CD4-positive, CD25-positive, alpha-beta regulatory T cell (primary cell): ENCODE results near the gene CTF1. TPM values are rescaled to one million over a fixed set of nuclear protein-coding genes. Genes with fewer than 3 reads are reported as not detected.
"Not testable (repeated sequence)": the region's sequence is repeated elsewhere in the genome, so short reads cannot be mapped to it uniquely, and the experiment has no call there.

Experiments used
- ATAC-seq, 2 donors: fragments of 150-1000 bp; cut with Tn5 transposase; one replicate each; pipeline ENCODE4 v1.10.0; 2021; ENCODE audit warnings: low read depth in 2 of 2, moderate number of reproducible peaks in 2 of 2, moderate library complexity in 1 of 2
- DNase-seq, 3 donors: peaks; one replicate each; pipeline versions ENCODE4 v3.0.0 to v3.0.0-alpha.2; 2012 to 2022; ENCODE audit warnings: mixed read lengths in 1 of 3
- H3K27ac ChIP-seq: one replicate; pipeline ENCODE4 v1.7.0; 2013; ENCODE audit warnings: mild to moderate bottlenecking, low read length; ENCODE audit not compliant: insufficient read depth, poor library complexity, severe bottlenecking
- H3K27me3 ChIP-seq: one replicate; pipeline ENCODE4 v1.7.0; 2013; ENCODE audit warnings: low read length; ENCODE audit not compliant: control insufficient read depth, insufficient read depth
- H3K36me3 ChIP-seq: one replicate; pipeline ENCODE4 v1.7.0; 2013; ENCODE audit warnings: mild to moderate bottlenecking, low read length, moderate library complexity; ENCODE audit not compliant: control insufficient read depth, insufficient read depth
- H3K4me1 ChIP-seq: 2 replicates; pipeline ENCODE4 v1.7.0; 2013; ENCODE audit warnings: mild to moderate bottlenecking, low read length; ENCODE audit not compliant: insufficient read depth, control insufficient read depth, poor library complexity, severe bottlenecking
- H3K4me3 ChIP-seq: one replicate; pipeline ENCODE4 v1.7.0; 2013; ENCODE audit warnings: low read depth, mild to moderate bottlenecking, low read length, moderate library complexity
- H3K9me3 ChIP-seq, 2 experiments: 1 replicate in 1 of 2; 2 replicates in 1 of 2; pipeline ENCODE4 v1.7.0; 2013; ENCODE audit warnings: low read length in 2 of 2, mild to moderate bottlenecking in 1 of 2, moderate library complexity in 1 of 2; ENCODE audit not compliant: control insufficient read depth in 2 of 2
- H3K27ac Mint-ChIP-seq, 3 donors: one replicate each; pipeline ENCODE4 v1.8.0; 2020 to 2022; ENCODE audit warnings: mild to moderate bottlenecking in 3 of 3, mixed read lengths in 3 of 3, moderate library complexity in 2 of 3
- H3K27me3 Mint-ChIP-seq: one replicate; pipeline ENCODE4 v1.8.0; 2022; ENCODE audit warnings: mild to moderate bottlenecking, mixed read lengths
- H3K36me3 Mint-ChIP-seq: one replicate; pipeline ENCODE4 v1.8.0; 2020; ENCODE audit warnings: mixed read lengths
- H3K4me1 Mint-ChIP-seq, 4 donors: one replicate each; pipeline ENCODE4 v1.8.0; 2020 to 2022; ENCODE audit warnings: mixed read lengths in 4 of 4, mild to moderate bottlenecking in 1 of 4
- H3K4me3 Mint-ChIP-seq, 4 donors: one replicate each; pipeline ENCODE4 v1.8.0; 2020 to 2022; ENCODE audit warnings: mild to moderate bottlenecking in 4 of 4, mixed read lengths in 4 of 4, moderate library complexity in 3 of 4
- H3K9me3 Mint-ChIP-seq, 7 donors: one replicate each; pipeline ENCODE4 v1.8.0; 2020 to 2022; ENCODE audit warnings: mixed read lengths in 7 of 7, mild to moderate bottlenecking in 3 of 7, moderate library complexity in 2 of 7
- polyA plus RNA-seq, 4 donors: library from polyadenylated mRNA; unstranded; fragments of 300-500 nt; fragmentation: Illumina TruSeq; gene quantifications; one replicate each; pipeline ENCODE4 v1.2.3, GENCODE V29; 2021
- total RNA-seq: library from RNA; stranded (reverse); gene quantifications from one replicate; pipeline ENCODE4 v1.2.3, GENCODE V29; 2022

Gene CTF1
- total RNA-seq: 0.30 TPM
- polyA plus RNA-seq: not detected

DNA sequence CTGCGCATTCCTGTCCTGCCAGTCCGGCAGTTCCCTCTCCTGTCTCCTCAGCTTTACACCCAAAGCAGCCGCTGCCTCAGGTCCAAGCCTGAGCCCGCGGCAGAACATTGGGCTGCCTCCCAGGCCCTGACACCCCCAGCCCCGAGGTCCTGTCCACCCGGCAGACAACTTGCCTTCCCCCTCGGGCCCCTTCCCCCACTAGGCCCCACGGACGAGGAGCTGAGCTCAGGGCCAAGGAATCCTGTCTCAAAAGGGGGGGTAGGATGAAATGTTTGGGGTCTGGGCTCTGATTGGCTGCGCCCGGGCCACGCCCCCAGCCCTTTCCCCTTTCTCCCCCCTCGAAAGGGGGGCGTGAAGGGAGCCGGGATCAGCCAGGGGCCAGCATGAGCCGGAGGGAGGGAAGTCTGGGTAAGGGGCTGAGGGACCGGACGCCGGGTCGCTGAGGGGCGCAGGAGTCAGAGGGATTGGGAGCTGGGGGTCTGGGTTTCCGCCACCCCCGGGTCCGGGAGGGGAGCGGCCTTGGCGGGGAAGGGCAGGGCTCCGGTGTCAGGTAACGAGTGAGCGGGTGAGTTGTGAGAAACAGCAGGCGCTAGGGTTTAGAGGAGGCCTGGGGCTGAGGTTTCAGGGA is at the start of gene CTF1:
TSS of gene CTF1 (plus strand) at position 354 of the 628 bp plus-strand sequence. CDS start at position 384, 30 bp downstream.
- no peak for DNase-seq
- no peak for ATAC-seq
- H3K4me1 Mint-ChIP-seq: peaks cover 15 to 58% (median 26%) of the 10 kb centered on the region in 4 donors

GRCh38 chr16:30846649-30847402 is 49.6 kb upstream of the CTF1 start:
- Histone ChIP-seq H3K27me3 (no peaks in the 10 kb centered on the region), H3K4me3 (no peak overlapping the region), H3K27ac (no peak overlapping the region), H3K4me1 (peaks cover 8% of the 10 kb centered on the region), H3K9me3 (no peaks in the 10 kb centered on the region), H3K36me3 (no peaks in the 10 kb centered on the region)
- H3K9me3 Mint-ChIP-seq: no peaks in the 10 kb centered on the region
- peaks cover 0 to 10% (median 7%) of the 10 kb centered on the region in 4 donors for H3K4me1 Mint-ChIP-seq
- H3K36me3 Mint-ChIP-seq: peaks cover 3% of the 10 kb centered on the region
- H3K27me3 Mint-ChIP-seq: no peaks in the 10 kb centered on the region
- DNase-seq (no peak), ATAC-seq (no peak)
- H3K4me3 Mint-ChIP-seq: no peak overlapping the region
- H3K27ac Mint-ChIP-seq: no peak overlapping the region

More for the DNA sequence above, at the start of gene CTF1:
- Histone ChIP-seq H3K4me3 (peak within 1 kb of the TSS; percentile 37), H3K27ac (peak within 1 kb of the TSS; percentile 51), H3K4me1 (peaks cover 32% of the 10 kb centered on the region), H3K36me3 (no peaks in the 10 kb centered on the region), H3K27me3 (no peaks in the 10 kb centered on the region), H3K9me3 (no peaks in the 10 kb centered on the region)
- H3K27me3 Mint-ChIP-seq: peaks cover 4% of the 10 kb centered on the region
- H3K36me3 Mint-ChIP-seq: peaks cover 2% of the 10 kb centered on the region
- peak within 1 kb of the TSS; percentile 75 to 93 (median 86) for H3K4me3 Mint-ChIP-seq
- no peaks in the 10 kb centered on the region for H3K9me3 Mint-ChIP-seq
- H3K27ac Mint-ChIP-seq: peak within 1 kb of the TSS; percentile 87 to 94 (median 88)

- Histone ChIP-seq H3K4me3 (no peak overlapping the region), H3K9me3 (no peaks in the 10 kb centered on the region), H3K27me3 (no peaks in the 10 kb centered on the region), H3K27ac (no peak overlapping the region), H3K36me3 (no peaks in the 10 kb centered on the region), H3K4me1 (peaks cover under 1% of the 10 kb centered on the region)
- Mint-ChIP-seq H3K27ac (no peak overlapping the region), H3K9me3 (no peaks in the 10 kb centered on the region), H3K27me3 (no peaks in the 10 kb centered on the region), H3K4me1 (peaks cover 0 to 2% (median 0%) of the 10 kb centered on the region in 4 donors), H3K36me3 (peaks cover 11% of the 10 kb centered on the region), H3K4me3 (no peak overlapping the region)
- no peak for DNase-seq
- no peak for ATAC-seq
These were observed 46.2 kb upstream of the CTF1 start for GRCh38 chr16:30850246-30850645.

DNA sequence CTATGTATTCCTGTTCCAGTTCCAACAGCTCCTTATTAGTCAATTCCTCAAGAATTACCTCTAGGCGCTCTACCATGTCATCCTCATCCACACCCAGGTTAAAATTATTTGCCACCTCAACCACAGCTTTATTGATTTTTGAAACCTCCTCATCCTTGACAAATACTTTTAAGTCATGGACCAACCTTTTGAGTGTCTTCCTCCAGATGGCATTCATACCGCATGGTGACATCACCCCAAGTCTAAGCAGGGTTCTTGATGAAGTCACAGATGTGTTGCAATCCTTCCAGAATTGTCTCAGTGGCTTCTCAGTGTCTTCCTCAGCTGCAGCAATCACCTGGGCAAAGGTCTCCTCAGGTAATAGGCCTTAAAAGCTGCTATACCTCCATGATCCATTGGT is 42.7 kb upstream of the CTF1 start:
- Mint-ChIP-seq H3K9me3 (no peaks in the 10 kb centered on the region), H3K36me3 (peaks cover 11% of the 10 kb centered on the region), H3K4me1 (no peaks in the 10 kb centered on the region), H3K4me3 (no peak overlapping the region), H3K27me3 (no peaks in the 10 kb centered on the region), H3K27ac (no peak overlapping the region)
- Histone ChIP-seq H3K9me3 (no peaks in the 10 kb centered on the region), H3K4me3 (no peak overlapping the region), H3K4me1 (no peaks in the 10 kb centered on the region), H3K27me3 (no peaks in the 10 kb centered on the region), H3K36me3 (no peaks in the 10 kb centered on the region), H3K27ac (no peak overlapping the region)
- ATAC-seq (no peak), DNase-seq (no peak)

GRCh38 chr16:30858111-30858495 is 38.3 kb upstream of the CTF1 start:
- Mint-ChIP-seq H3K27me3 (no peaks in the 10 kb centered on the region), H3K9me3 (peaks cover 0 to 2% (median 0%) of the 10 kb centered on the region in 7 donors), H3K36me3 (peaks cover 8% of the 10 kb centered on the region), H3K4me3 (no peak overlapping the region), H3K27ac (no peak overlapping the region), H3K4me1 (no peaks in the 10 kb centered on the region)
- DNase-seq (no peak), ATAC-seq (no peak)
- H3K9me3 ChIP-seq: no peaks in the 10 kb centered on the region
- H3K27ac ChIP-seq: no peak overlapping the region
- no peaks in the 10 kb centered on the region for H3K4me1 ChIP-seq
- no peaks in the 10 kb centered on the region for H3K36me3 ChIP-seq
- H3K27me3 ChIP-seq: no peaks in the 10 kb centered on the region
- H3K4me3 ChIP-seq: no peak overlapping the region

DNA sequence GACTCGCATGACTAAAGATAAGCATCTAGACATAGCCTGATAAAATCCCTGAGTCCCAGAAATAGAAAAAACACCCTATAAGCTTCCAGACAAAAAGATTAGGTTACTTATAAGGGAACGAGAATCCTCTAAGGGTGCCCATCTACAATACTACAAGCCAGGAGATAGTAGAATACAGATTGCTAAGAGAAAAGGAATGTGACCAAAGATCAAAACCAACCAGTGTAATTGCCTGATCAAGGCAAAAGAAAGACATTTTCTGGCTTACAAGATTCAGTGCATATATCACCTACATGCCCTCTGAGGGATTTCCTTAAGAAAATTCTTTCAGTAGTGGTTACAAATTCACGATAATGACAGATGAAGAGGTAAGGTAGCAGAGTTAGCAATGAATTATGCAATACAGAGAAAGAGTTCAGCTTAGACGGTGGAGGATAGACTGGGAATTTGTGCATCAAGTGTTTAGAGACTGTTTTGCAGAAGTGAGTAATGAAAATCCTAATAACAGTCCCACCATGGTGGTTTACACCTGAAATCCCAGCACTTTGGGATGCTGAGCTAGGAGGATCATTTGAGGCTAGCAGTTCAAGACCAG is 37.5 kb upstream of the CTF1 start:
- Histone ChIP-seq H3K36me3 (no peaks in the 10 kb centered on the region), H3K4me3 (no peak overlapping the region), H3K27me3 (no peaks in the 10 kb centered on the region), H3K9me3 (no peaks in the 10 kb centered on the region), H3K4me1 (no peaks in the 10 kb centered on the region), H3K27ac (no peak overlapping the region)
- Mint-ChIP-seq H3K9me3 (peaks cover 0 to 2% (median 0%) of the 10 kb centered on the region in 7 donors), H3K36me3 (no peaks in the 10 kb centered on the region), H3K27ac (no peak overlapping the region), H3K4me1 (no peaks in the 10 kb centered on the region), H3K27me3 (no peaks in the 10 kb centered on the region), H3K4me3 (no peak overlapping the region)
- ATAC-seq: no peak
- no peak for DNase-seq

DNA sequence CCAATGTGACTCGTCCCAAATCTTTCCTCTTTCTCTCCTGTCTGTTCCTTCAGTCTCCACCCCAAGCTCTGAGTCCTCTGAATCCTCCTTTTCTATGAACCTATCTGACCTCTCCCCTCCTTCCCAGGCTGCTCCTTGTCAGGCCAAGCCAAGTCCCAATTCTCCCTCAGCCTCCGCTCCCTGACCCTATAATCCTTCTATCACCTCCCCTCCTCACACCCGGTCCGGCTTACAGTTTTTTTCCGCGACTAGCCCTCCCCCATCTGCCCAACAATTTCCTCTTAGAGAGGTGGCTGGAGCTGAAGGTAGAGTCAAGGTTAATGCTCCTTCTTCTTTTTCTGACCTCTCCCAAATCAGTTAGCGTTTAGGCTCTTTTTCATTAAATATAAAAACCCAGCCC is 35.7 kb upstream of the CTF1 start:
- H3K27me3 ChIP-seq, H3K36me3 Mint-ChIP-seq, H3K27ac ChIP-seq, H3K27me3 Mint-ChIP-seq, DNase-seq, ATAC-seq, H3K9me3 Mint-ChIP-seq, H3K4me3 Mint-ChIP-seq, H3K36me3 ChIP-seq, H3K4me1 Mint-ChIP-seq, H3K27ac Mint-ChIP-seq, H3K9me3 ChIP-seq, H3K4me1 ChIP-seq, H3K4me3 ChIP-seq: not testable (repeated sequence)
